Measurements from ENCODE around the gene BTBD7.

BTBD7 gene

DNA sequence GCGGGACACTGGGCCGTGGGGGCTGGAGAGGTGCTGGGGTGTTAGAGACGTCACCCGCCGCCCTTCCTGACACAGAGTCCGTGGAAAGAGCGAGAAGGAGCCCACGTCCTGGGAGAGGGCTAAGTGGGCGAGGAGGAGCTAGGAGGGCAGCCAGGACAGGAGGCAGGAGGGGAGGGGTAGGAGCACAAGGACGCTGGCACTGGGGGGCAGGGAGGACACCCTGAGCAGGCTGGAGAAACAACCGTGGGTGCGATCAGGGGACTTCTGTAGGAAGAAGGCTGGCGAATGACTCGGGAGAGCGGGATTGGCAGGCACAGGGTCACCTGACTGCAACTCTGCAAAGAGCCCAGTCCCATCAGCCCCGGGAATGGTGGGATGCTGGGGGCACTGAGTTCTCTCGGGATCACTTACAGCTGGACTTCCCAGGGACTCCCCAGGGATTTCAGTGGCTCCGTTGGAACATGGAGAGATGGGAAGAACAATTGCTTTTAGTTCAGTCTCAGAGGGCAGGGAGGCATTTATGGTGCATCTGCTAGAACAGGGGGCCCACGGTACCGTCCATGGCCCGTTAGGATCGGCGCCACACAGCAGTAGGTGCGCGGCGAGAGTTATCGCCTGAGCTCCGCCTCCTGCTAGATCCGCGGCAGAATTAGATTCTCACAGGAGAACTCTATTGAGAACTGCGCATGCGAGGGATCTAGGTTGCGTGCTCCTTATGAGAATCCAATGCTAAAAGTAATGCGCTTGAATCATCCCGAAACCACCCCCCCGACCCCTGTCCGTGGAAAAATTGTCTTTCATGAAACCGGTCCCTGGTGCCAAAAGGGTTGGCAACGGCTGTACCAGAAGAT, 101.5 kb downstream of the BTBD7 start:
- TF ChIP-seq ZNF8 (CRISPR knock-in tag; IDR thresholded peaks at IDR 0.05) (no peak), BACH2 (CRISPR knock-in tag; IDR thresholded peaks at IDR 0.05; ENCODE audit: borderline replicate concordance) (no peak), OSR1 (CRISPR knock-in tag; IDR thresholded peaks at IDR 0.05) (no peak)
- TF ChIP-seq, protein P1, sequence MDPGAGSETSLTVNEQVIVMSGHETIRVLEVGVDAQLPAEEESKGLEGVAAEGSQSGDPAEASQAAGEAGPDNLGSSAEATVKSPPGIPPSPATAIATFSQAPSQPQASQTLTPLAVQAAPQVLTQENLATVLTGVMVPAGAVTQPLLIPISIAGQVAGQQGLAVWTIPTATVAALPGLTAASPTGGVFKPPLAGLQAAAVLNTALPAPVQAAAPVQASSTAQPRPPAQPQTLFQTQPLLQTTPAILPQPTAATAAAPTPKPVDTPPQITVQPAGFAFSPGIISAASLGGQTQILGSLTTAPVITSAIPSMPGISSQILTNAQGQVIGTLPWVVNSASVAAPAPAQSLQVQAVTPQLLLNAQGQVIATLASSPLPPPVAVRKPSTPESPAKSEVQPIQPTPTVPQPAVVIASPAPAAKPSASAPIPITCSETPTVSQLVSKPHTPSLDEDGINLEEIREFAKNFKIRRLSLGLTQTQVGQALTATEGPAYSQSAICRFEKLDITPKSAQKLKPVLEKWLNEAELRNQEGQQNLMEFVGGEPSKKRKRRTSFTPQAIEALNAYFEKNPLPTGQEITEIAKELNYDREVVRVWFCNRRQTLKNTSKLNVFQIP (CRISPR knock-in tag; IDR thresholded peaks at IDR 0.05; ENCODE audit: borderline replicate concordance, low read depth): no peak
- ATAC-seq: peak; percentile 94

DNA sequence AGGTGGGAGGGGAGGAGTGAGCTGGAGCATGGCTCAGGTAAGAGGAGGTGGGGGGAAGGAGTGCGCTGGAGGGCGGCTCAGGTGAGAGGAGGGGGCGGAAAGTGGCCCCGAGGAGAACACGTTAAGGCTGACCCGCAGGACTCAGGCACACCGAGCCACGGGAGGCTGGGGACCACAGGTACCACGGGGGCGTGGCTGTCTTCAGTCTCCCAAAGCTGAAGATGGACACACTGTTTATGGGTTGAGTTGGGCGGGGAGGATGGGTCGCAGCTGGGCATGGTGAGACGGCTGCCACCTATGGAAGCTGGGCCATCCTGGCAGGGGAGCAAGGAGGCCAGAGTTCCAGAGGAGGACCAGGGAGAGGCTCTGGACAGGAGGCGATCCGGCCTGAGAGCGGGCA, 102.3 kb downstream of the BTBD7 start:
- ATAC-seq: no peak
- no peak for TF ChIP-seq ZNF70 (CRISPR knock-in tag; IDR thresholded peaks at IDR 0.05)
- no peak for TF ChIP-seq BACH2 (CRISPR knock-in tag; IDR thresholded peaks at IDR 0.05; ENCODE audit: borderline replicate concordance)
- no peak for TF ChIP-seq TCF4 (CRISPR knock-in tag; IDR thresholded peaks at IDR 0.05; ENCODE audit: borderline replicate concordance)
- TF ChIP-seq, protein P2, sequence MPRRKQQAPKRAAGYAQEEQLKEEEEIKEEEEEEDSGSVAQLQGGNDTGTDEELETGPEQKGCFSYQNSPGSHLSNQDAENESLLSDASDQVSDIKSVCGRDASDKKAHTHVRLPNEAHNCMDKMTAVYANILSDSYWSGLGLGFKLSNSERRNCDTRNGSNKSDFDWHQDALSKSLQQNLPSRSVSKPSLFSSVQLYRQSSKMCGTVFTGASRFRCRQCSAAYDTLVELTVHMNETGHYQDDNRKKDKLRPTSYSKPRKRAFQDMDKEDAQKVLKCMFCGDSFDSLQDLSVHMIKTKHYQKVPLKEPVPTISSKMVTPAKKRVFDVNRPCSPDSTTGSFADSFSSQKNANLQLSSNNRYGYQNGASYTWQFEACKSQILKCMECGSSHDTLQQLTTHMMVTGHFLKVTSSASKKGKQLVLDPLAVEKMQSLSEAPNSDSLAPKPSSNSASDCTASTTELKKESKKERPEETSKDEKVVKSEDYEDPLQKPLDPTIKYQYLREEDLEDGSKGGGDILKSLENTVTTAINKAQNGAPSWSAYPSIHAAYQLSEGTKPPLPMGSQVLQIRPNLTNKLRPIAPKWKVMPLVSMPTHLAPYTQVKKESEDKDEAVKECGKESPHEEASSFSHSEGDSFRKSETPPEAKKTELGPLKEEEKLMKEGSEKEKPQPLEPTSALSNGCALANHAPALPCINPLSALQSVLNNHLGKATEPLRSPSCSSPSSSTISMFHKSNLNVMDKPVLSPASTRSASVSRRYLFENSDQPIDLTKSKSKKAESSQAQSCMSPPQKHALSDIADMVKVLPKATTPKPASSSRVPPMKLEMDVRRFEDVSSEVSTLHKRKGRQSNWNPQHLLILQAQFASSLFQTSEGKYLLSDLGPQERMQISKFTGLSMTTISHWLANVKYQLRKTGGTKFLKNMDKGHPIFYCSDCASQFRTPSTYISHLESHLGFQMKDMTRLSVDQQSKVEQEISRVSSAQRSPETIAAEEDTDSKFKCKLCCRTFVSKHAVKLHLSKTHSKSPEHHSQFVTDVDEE (CRISPR knock-in tag; IDR thresholded peaks at IDR 0.05): no peak
- no peak for TF ChIP-seq ARNTL (CRISPR knock-in tag; IDR thresholded peaks at IDR 0.05; ENCODE audit: borderline replicate concordance, low read depth)
- no peak for TF ChIP-seq CSDC2 (CRISPR knock-in tag; IDR thresholded peaks at IDR 0.05)
- TF ChIP-seq GLIS3 (CRISPR knock-in tag; IDR thresholded peaks at IDR 0.05): no peak
- TF ChIP-seq ZNF8 (CRISPR knock-in tag; IDR thresholded peaks at IDR 0.05): no peak
- TF ChIP-seq, protein P3, sequence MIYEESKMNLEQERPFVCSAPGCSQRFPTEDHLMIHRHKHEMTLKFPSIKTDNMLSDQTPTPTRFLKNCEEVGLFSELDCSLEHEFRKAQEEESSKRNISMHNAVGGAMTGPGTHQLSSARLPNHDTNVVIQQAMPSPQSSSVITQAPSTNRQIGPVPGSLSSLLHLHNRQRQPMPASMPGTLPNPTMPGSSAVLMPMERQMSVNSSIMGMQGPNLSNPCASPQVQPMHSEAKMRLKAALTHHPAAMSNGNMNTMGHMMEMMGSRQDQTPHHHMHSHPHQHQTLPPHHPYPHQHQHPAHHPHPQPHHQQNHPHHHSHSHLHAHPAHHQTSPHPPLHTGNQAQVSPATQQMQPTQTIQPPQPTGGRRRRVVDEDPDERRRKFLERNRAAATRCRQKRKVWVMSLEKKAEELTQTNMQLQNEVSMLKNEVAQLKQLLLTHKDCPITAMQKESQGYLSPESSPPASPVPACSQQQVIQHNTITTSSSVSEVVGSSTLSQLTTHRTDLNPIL (CRISPR knock-in tag; IDR thresholded peaks at IDR 0.05; ENCODE audit: low read depth): no peak
- no peak for TF ChIP-seq ZNF565 (CRISPR knock-in tag; conservative IDR thresholded peaks at IDR 0.05; ENCODE audit: low read depth)
- TF ChIP-seq ISL1 (CRISPR knock-in tag; IDR thresholded peaks at IDR 0.05): no peak
- TF ChIP-seq ZC3H10 (CRISPR knock-in tag; IDR thresholded peaks at IDR 0.05): no peak

DNA sequence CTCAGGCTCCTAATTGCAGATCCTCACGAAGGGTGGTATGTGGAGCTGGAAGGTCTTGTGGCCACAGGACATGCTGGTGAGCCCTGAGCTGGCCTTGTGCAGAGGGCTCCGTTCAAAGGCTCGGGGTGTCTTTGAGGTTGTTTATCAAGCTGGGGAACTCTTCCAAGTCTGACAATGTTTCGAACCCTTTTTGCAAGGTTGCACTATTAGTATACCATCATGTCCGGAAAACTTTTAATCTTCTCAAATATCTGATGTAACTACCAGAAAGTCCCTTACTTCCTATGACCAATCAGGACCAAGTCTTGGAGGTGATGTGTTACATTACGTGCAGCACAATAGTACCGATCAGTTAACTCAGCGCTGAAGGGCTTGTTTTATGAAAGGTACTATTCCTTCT, 104.3 kb downstream of the BTBD7 start:
- ATAC-seq: no peak
- TF ChIP-seq ZNF70 (CRISPR knock-in tag; IDR thresholded peaks at IDR 0.05) (no peak), PPARA (CRISPR knock-in tag; IDR thresholded peaks at IDR 0.05; ENCODE audit: borderline replicate concordance) (no peak), OSR1 (CRISPR knock-in tag; IDR thresholded peaks at IDR 0.05) (no peak), ZFP30 (CRISPR knock-in tag; IDR thresholded peaks at IDR 0.05) (no peak), ARNTL (CRISPR knock-in tag; IDR thresholded peaks at IDR 0.05; ENCODE audit: borderline replicate concordance, low read depth) (no peak), TCF4 (CRISPR knock-in tag; IDR thresholded peaks at IDR 0.05; ENCODE audit: borderline replicate concordance) (no peak), RARB (CRISPR knock-in tag; IDR thresholded peaks at IDR 0.05) (no peak), ZNF8 (CRISPR knock-in tag; IDR thresholded peaks at IDR 0.05) (no peak), ISL1 (CRISPR knock-in tag; IDR thresholded peaks at IDR 0.05) (no peak)
- TF ChIP-seq, protein P1 (CRISPR knock-in tag; IDR thresholded peaks at IDR 0.05; ENCODE audit: borderline replicate concordance, low read depth): no peak
- TF ChIP-seq, protein P3 (CRISPR knock-in tag; IDR thresholded peaks at IDR 0.05; ENCODE audit: low read depth): no peak
- TF ChIP-seq, protein P4, sequence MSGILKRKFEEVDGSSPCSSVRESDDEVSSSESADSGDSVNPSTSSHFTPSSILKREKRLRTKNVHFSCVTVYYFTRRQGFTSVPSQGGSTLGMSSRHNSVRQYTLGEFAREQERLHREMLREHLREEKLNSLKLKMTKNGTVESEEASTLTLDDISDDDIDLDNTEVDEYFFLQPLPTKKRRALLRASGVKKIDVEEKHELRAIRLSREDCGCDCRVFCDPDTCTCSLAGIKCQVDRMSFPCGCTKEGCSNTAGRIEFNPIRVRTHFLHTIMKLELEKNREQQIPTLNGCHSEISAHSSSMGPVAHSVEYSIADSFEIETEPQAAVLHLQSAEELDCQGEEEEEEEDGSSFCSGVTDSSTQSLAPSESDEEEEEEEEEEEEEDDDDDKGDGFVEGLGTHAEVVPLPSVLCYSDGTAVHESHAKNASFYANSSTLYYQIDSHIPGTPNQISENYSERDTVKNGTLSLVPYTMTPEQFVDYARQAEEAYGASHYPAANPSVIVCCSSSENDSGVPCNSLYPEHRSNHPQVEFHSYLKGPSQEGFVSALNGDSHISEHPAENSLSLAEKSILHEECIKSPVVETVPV (CRISPR knock-in tag; IDR thresholded peaks at IDR 0.05): no peak
- TF ChIP-seq, protein P2 (CRISPR knock-in tag; IDR thresholded peaks at IDR 0.05): no peak
